ENCODE measurements around the gene USP13. TPM values are rescaled to one million over a fixed set of nuclear protein-coding genes. Genes with fewer than 3 reads are reported as not detected.

Gene USP13
- total and polyA plus RNA-seq, 8 donors: 16.3 to 26.3 (median 23.2) TPM

DNA sequence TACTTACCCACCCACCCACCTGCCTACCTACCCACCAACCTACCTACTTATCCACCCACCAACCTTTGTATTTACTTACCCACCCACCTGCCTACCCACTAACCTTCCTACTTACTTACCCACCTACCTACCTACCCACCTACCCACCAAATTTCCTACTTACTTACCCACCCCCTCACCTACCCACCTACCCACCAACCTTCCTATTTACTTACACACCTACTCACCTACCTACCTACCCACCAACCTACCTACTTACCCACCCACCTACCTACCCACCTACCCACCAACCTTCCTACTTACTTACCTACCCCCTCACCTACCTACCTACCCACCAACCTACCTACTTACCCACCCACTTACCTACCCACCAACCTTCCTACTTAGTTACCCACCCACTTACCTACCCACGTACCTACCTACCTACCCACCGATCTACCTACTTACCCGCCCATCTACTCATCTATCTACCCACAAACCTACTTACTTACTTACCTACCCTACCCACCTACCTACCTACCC, 179.6 kb downstream of the USP13 start:
- intact Hi-C loops (cut with DNase I): no loop called here
- ATAC-seq (no peak), DNase-seq (no peak)
- H3K9me3 ChIP-seq: no peaks in the 10 kb centered on the region
- H3K4me1 ChIP-seq: no peaks in the 10 kb centered on the region
- TF ChIP-seq, protein P1, sequence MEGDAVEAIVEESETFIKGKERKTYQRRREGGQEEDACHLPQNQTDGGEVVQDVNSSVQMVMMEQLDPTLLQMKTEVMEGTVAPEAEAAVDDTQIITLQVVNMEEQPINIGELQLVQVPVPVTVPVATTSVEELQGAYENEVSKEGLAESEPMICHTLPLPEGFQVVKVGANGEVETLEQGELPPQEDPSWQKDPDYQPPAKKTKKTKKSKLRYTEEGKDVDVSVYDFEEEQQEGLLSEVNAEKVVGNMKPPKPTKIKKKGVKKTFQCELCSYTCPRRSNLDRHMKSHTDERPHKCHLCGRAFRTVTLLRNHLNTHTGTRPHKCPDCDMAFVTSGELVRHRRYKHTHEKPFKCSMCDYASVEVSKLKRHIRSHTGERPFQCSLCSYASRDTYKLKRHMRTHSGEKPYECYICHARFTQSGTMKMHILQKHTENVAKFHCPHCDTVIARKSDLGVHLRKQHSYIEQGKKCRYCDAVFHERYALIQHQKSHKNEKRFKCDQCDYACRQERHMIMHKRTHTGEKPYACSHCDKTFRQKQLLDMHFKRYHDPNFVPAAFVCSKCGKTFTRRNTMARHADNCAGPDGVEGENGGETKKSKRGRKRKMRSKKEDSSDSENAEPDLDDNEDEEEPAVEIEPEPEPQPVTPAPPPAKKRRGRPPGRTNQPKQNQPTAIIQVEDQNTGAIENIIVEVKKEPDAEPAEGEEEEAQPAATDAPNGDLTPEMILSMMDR (IDR thresholded peaks at IDR 0.05): no peak
- no peak overlapping the region for H3K4me3 ChIP-seq
- no peaks in the 10 kb centered on the region for H3K36me3 ChIP-seq
- H3K27ac ChIP-seq: no peak overlapping the region
- no peaks in the 10 kb centered on the region for H3K27me3 ChIP-seq

DNA sequence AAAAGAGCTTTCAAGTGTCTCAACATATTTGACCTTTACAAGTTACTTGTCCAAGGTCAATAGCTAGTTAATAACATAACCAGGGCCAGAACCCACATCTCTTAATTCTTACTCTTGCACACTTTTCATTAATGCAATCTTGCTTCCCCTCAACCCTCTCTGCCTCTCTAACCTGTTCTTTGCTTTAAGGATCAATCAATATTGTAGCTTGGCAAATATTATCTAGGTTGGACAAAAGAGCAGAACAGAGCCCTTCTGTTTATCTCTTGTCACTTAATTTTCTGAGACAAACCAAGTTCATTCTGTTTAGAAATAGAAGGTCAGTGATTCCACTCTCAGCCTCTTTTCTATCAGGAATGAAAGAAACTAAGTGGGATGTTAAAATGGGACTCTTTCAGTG, 180.5 kb downstream of the USP13 start:
- no peak overlapping the region for H3K27ac ChIP-seq
- TF ChIP-seq, protein P1 (IDR thresholded peaks at IDR 0.05): no peak

DNA sequence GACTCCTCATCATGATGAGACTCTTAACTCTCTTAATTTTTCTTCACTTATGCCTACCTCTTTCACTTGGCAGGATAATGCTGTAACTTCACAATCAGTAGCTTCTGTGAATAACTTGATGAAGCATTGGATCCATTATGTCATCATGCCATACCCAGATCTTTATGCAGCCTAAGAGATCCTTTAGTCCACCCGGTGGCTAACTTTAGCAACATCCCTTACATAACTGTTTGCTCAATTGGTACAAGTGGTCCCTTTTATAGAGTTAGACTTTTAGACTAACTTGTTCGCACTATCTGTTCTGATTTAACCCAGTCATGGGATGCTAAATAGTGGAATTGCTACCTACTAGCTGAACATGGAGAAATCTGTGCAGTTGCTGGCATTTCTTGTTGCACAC, 184.5 kb downstream of the USP13 start:
- Histone ChIP-seq H3K4me3 (no peak overlapping the region), H3K27ac (no peak overlapping the region), H3K4me1 (no peaks in the 10 kb centered on the region), H3K27me3 (no peaks in the 10 kb centered on the region), H3K36me3 (no peaks in the 10 kb centered on the region), H3K9me3 (no peaks in the 10 kb centered on the region)
- intact Hi-C loops (cut with DNase I): no loop called here
- ATAC-seq: peak; percentile 17
- TF ChIP-seq, protein P1 (IDR thresholded peaks at IDR 0.05): no peak
- DNase-seq: no peak

More for the DNA sequence above, 180.5 kb downstream of the USP13 start:
- H3K4me1 ChIP-seq: no peaks in the 10 kb centered on the region
- H3K9me3 ChIP-seq: no peaks in the 10 kb centered on the region
- H3K27me3 ChIP-seq: no peaks in the 10 kb centered on the region
- ATAC-seq: no peak
- H3K4me3 ChIP-seq: no peak overlapping the region
- H3K36me3 ChIP-seq: no peaks in the 10 kb centered on the region
- DNase-seq: no peak
- intact Hi-C loops (cut with DNase I): no loop called here

Other genes with a start within 250 kb of the USP13 start
- 10 to 100 TPM; 40.1 to 53.0 TPM for gene GNB4, start 201.6 kb upstream of the USP13 start, total RNA-seq
- 10 to 100 TPM; 42.0 to 50.4 (median 48.2) TPM for gene GNB4, start 201.6 kb upstream of the USP13 start, polyA plus RNA-seq (ENCODE audit: insufficient read length in 6 of 6)
- gene ACTL6A, start 90.1 kb upstream of the USP13 start, total RNA-seq: 10 to 100 TPM; 33.6 to 43.8 TPM
- 100 to 1,000 TPM in 5 of 6 donors, 10 to 100 TPM in 1; 94.4 to 116 (median 106) TPM for gene ACTL6A, start 90.1 kb upstream of the USP13 start, polyA plus RNA-seq (ENCODE audit: insufficient read length in 6 of 6)
- gene MRPL47, start 48.4 kb upstream of the USP13 start, total RNA-seq: 10 to 100 TPM; 27.7 to 33.4 TPM
- 10 to 100 TPM; 42.9 to 49.4 (median 46.9) TPM for gene MRPL47, start 48.4 kb upstream of the USP13 start, polyA plus RNA-seq (ENCODE audit: insufficient read length in 6 of 6)
- 100 to 1,000 TPM in 1 of 2 donors, 10 to 100 TPM in 1; 79.1 to 111 TPM for gene NDUFB5, start 48.2 kb upstream of the USP13 start, total RNA-seq
- gene NDUFB5, start 48.2 kb upstream of the USP13 start, polyA plus RNA-seq (ENCODE audit: insufficient read length in 6 of 6): 100 to 1,000 TPM; 127 to 150 (median 140) TPM